Activated T-helper 9 cell treated with anti-CD3 and anti-CD28 coated beads, Interleukin-2, amount 50 U/mL, for 16 hours (primary cell): ENCODE data around the gene ABLIM3.

ENCODE experiments used
- DNase-seq: peaks from one replicate; pipeline ENCODE4 v3.0.0-alpha.2; 2020; ENCODE audit warnings: low read depth

The ABLIM3 gene

GRCh38 chr5:149282027-149282965, 141.0 kb downstream of the ABLIM3 start:
- no peak for DNase-seq

GRCh38 chr5:149282966-149283332, 141.7 kb downstream of the ABLIM3 start:
- no peak for DNase-seq

- DNase-seq = no peak
Observed at GRCh38 chr5:149283626-149284480, 142.6 kb downstream of the ABLIM3 start.

- DNase-seq = no peak
Observed at GRCh38 chr5:149284501-149284900, 143.2 kb downstream of the ABLIM3 start.

GRCh38 chr5:149285153-149285552, 143.9 kb downstream of the ABLIM3 start:
- DNase-seq = no peak

- DNase-seq = no peak
Observed at GRCh38 chr5:149288436-149288835, 147.1 kb downstream of the ABLIM3 start.

- no peak for DNase-seq
Observed at GRCh38 chr5:149289301-149289700, 148.0 kb downstream of the ABLIM3 start.

- no peak for DNase-seq
Observed at GRCh38 chr5:149294872-149295829, 153.9 kb downstream of the ABLIM3 start.

- no peak for DNase-seq
Observed at GRCh38 chr5:149297340-149298025, 156.2 kb downstream of the ABLIM3 start.

- no peak for DNase-seq
Observed at GRCh38 chr5:149298163-149298562, 156.9 kb downstream of the ABLIM3 start.

- DNase-seq = no peak
Observed at GRCh38 chr5:149298842-149299404, 157.6 kb downstream of the ABLIM3 start.

GRCh38 chr5:149299451-149300054, 158.3 kb downstream of the ABLIM3 start:
- DNase-seq = no peak

GRCh38 chr5:149300441-149300840, 159.1 kb downstream of the ABLIM3 start:
- DNase-seq = no peak

GRCh38 chr5:149301049-149301743, 159.9 kb downstream of the ABLIM3 start:
- no peak for DNase-seq

- DNase-seq = no peak
Observed at GRCh38 chr5:149301744-149302380, 160.6 kb downstream of the ABLIM3 start.

GRCh38 chr5:149302641-149303040, 161.3 kb downstream of the ABLIM3 start:
- no peak for DNase-seq

GRCh38 chr5:149303210-149303609, 161.9 kb downstream of the ABLIM3 start:
- no peak for DNase-seq

GRCh38 chr5:149304195-149305078, 163.1 kb downstream of the ABLIM3 start:
- no peak for DNase-seq
